Kidney (tissue), 14 donors: ENCODE data around the gene THRB. TPM values are rescaled to one million over a fixed set of nuclear protein-coding genes. Genes with fewer than 3 reads are reported as not detected.

Experiments
- DNase-seq, 5 donors: peaks; one replicate each; pipeline ENCODE4 v3.0.0-alpha.2; 2013 to 2020
- FAIRE-seq: peaks from 2 replicates; lab custom pipeline; 2012; peaks lifted over from hg19 to GRCh38; lab: Jason Lieb, UNC
- H3K27ac ChIP-seq, 2 donors: one replicate each; pipeline ENCODE4 v1.7.0; 2013; ENCODE audit warnings: low read depth in 2 of 2, low read length in 2 of 2, inconsistent platforms in 1 of 2
- H3K27me3 ChIP-seq: one replicate; pipeline ENCODE4 v1.7.1; 2013; ENCODE audit warnings: low read length, inconsistent platforms; ENCODE audit not compliant: control insufficient read depth, insufficient read depth
- H3K36me3 ChIP-seq, 3 donors: one replicate each; pipeline versions ENCODE4 v1.7.0 to v1.7.1; 2013; ENCODE audit warnings: low read length in 3 of 3, control low read depth in 1 of 3, inconsistent platforms in 1 of 3; ENCODE audit not compliant: insufficient read depth in 3 of 3, control insufficient read depth in 2 of 3
- H3K4me1 ChIP-seq, 3 donors: one replicate each; pipeline versions ENCODE4 v1.7.0 to v1.7.1; 2013; ENCODE audit warnings: low read length in 3 of 3, inconsistent platforms in 1 of 3, low read depth in 1 of 3; ENCODE audit not compliant: control insufficient read depth in 2 of 3, insufficient read depth in 2 of 3
- H3K4me3 ChIP-seq, 3 donors: one replicate each; pipeline versions ENCODE4 v1.7.0 to v1.8.1; 2013; ENCODE audit warnings: low read length in 3 of 3, control low read depth in 1 of 3, inconsistent platforms in 1 of 3
- H3K9ac ChIP-seq, 3 donors: one replicate each; pipeline versions ENCODE4 v1.7.0 to v1.7.1; 2013; ENCODE audit warnings: low read length in 3 of 3, control low read depth in 1 of 3, inconsistent platforms in 1 of 3
- H3K9me3 ChIP-seq, 3 donors: one replicate each; pipeline versions ENCODE4 v1.7.0 to v1.7.1; 2013; ENCODE audit warnings: low read length in 3 of 3, control low read depth in 1 of 3, inconsistent platforms in 1 of 3; ENCODE audit not compliant: control insufficient read depth in 2 of 3, insufficient read depth in 1 of 3
- intact Hi-C: fragments of 100-400 bp; cut with DNase I; formaldehyde crosslinking; loops from one replicate; pipeline ENCODE4 v1.11.1; 2022
- polyA plus RNA-seq: library from polyadenylated mRNA; stranded (reverse); fragments of 350-450 nt; fragmentation: Illumina TruSeq; extraction: RNeasy Lipid Tissue Mini Kit (QIAGEN cat#74804); gene quantifications from one replicate; pipeline ENCODE4 v1.2.3, GENCODE V29; 2014; ENCODE audit warnings: low read depth, low replicate concordance; ENCODE audit not compliant: insufficient read depth
- total RNA-seq: library from RNA; stranded (reverse); fragmentation: NEBNext Ultra II Directional; extraction: Animal tissue kit (Norgen Biotek cat#: 25700); gene quantifications from one replicate; pipeline ENCODE4 v1.2.1, GENCODE V29; 2021
- TF ChIP-seq, protein P1 (sequence below): IDR thresholded peaks from 3 replicates; pipeline ENCODE4 v1.5.1; 2012; ENCODE audit warnings: mild to moderate bottlenecking, moderate library complexity, borderline replicate concordance; ENCODE audit not compliant: insufficient read depth; ENCODE audit errors: extremely low read depth
- donor health status: control.
- donor health status: control.
- donor health status: control.
- donor health status: control.
- donor health status: control.
- donor health status: DM: yes; HTN: yes; CAD: no.
- donor health status: Normal renal cell carcinoma (clear cell type).

THRB gene
- total and polyA plus RNA-seq, 2 donors from 2014 or later: 4.5 to 17.2 TPM

DNA sequence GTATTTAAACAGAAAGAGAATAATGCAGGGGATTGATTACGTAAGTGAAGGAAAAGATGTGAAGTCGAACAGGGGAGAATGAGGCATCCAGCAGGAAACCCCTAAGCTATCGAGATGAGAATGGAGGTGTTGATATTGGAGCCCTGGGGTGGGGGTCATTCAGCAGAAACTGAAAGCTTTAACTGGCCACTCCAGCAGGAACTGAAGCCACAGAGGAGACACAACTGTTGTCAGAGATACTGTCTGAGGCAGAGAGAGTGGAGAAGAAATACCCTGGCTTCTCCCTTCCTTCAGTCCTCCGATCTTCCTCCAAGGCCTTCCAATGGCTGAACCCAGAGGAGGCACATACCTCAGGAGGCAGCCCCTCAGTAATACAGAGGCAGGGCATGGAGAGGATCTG lies 152.4 kb downstream of the THRB start:
- no peak for FAIRE-seq

DNA sequence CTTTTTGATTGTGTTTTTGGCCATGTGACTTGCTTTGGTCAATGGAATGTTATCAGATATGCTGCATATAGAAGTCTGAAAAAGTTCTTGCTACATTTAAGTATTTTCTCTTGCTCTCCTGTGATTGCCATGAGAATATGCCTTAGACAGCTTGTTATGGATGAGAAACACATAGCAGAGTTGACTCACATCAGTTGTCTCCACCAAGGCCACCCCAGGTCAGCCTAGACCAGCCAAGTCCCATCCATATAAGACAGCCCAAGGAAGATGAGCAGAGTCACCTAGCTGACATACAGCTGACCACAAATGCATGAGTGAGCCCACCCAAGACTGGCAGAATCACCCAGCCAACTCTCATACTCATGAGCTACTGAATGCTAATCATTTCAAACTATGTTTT lies 153.0 kb downstream of the THRB start:
- DNase-seq (no peak), FAIRE-seq (no peak)
- TF ChIP-seq, protein P1, sequence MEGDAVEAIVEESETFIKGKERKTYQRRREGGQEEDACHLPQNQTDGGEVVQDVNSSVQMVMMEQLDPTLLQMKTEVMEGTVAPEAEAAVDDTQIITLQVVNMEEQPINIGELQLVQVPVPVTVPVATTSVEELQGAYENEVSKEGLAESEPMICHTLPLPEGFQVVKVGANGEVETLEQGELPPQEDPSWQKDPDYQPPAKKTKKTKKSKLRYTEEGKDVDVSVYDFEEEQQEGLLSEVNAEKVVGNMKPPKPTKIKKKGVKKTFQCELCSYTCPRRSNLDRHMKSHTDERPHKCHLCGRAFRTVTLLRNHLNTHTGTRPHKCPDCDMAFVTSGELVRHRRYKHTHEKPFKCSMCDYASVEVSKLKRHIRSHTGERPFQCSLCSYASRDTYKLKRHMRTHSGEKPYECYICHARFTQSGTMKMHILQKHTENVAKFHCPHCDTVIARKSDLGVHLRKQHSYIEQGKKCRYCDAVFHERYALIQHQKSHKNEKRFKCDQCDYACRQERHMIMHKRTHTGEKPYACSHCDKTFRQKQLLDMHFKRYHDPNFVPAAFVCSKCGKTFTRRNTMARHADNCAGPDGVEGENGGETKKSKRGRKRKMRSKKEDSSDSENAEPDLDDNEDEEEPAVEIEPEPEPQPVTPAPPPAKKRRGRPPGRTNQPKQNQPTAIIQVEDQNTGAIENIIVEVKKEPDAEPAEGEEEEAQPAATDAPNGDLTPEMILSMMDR: no peak

More for the DNA sequence above, 152.4 kb downstream of the THRB start:
- no peak overlapping the region for H3K27ac ChIP-seq
- peaks cover 0 to 4% (median 0%) of the 10 kb centered on the region in 3 donors for H3K4me1 ChIP-seq
- TF ChIP-seq, protein P1: no peak
- no peak for DNase-seq
- no peak overlapping the region for H3K4me3 ChIP-seq
- intact Hi-C loops: no loop called here
- H3K27me3 ChIP-seq: no peaks in the 10 kb centered on the region
- H3K9ac ChIP-seq: no peak overlapping the region
- no peaks in the 10 kb centered on the region for H3K9me3 ChIP-seq
- no peaks in the 10 kb centered on the region for H3K36me3 ChIP-seq

DNA sequence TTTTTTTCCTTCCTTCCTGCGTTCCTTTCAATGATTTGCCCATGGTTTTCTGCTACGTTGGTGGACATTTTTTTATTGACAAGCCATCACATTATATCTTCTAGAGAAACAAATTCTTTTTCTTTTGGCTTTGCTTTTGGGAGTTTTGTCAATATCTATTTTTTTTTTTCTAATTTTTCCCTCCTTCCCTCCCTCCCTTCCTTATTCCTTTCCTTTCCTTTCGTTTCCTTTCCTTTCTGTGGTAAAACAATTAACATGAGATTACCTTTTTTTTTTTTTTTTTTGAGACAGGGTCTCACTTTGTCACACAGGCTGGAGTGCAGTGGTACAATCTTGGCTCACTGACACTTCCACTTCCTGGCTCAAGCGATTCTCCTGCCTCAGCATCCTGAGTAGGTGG lies 153.7 kb downstream of the THRB start:
- Histone ChIP-seq H3K27ac (no peak overlapping the region), H3K4me1 (peaks cover 0 to 4% (median 0%) of the 10 kb centered on the region in 3 donors), H3K9me3 (no peaks in the 10 kb centered on the region), H3K27me3 (no peaks in the 10 kb centered on the region), H3K9ac (no peak overlapping the region), H3K36me3 (no peaks in the 10 kb centered on the region), H3K4me3 (no peak overlapping the region)
- intact Hi-C loops: no loop called here
- DNase-seq (no peak), FAIRE-seq (no peak)
- TF ChIP-seq, protein P1: no peak

More for the DNA sequence above, 153.0 kb downstream of the THRB start:
- H3K27ac ChIP-seq: no peak overlapping the region
- H3K4me1 ChIP-seq: peaks cover 0 to 4% (median 0%) of the 10 kb centered on the region in 3 donors
- H3K4me3 ChIP-seq: no peak overlapping the region
- no peaks in the 10 kb centered on the region for H3K9me3 ChIP-seq
- H3K9ac ChIP-seq: no peak overlapping the region
- no peaks in the 10 kb centered on the region for H3K36me3 ChIP-seq
- intact Hi-C loops: no loop called here
- no peaks in the 10 kb centered on the region for H3K27me3 ChIP-seq

DNA sequence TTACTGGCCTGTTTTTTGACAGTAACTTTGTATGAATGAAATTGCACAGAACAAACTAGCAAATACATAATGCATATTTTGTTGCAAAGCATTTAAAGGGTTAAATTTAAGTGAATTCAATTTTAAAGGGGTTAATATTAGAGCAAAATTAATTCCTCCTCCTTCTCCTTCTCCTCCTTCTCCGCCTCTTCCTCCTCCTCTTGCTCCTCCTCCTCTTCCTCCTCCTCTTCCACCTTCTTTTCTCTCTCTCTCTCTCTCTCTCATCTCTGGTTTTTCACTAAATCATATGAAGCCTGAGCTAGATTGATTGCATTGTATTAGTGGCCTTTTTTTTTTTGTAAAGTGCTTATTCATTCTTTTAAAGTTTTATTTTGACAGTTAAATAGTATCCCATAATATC lies 154.5 kb downstream of the THRB start:
- Histone ChIP-seq H3K4me3 (no peak overlapping the region), H3K9ac (no peak overlapping the region), H3K27ac (no peak overlapping the region), H3K9me3 (no peaks in the 10 kb centered on the region), H3K4me1 (peaks cover 0 to 4% (median 0%) of the 10 kb centered on the region in 3 donors), H3K27me3 (no peaks in the 10 kb centered on the region), H3K36me3 (peaks cover 0 to 1% (median 0%) of the 10 kb centered on the region in 3 donors)
- FAIRE-seq (no peak), DNase-seq (no peak)
- TF ChIP-seq, protein P1: no peak
- intact Hi-C loops: no loop called here
